ENCODE data around the gene NMT1. TPM values are rescaled to one million over a fixed set of nuclear protein-coding genes. Genes with fewer than 3 reads are reported as not detected.

Gene NMT1
- total and polyA plus RNA-seq, 2 donors from 2014 or later: 72.3 to 98.5 TPM

GRCh38 chr17:45040459-45040858, 20.7 kb upstream of the NMT1 start:
- FAIRE-seq: no peak
- H3K4me1 ChIP-seq (ENCODE audit: control insufficient read depth in 2 of 3, insufficient read depth in 2 of 3, low read depth in 1 of 3, low read length in 3 of 3): peaks cover 0 to 11% (median 5%) of the 10 kb centered on the region in 3 donors
- H3K36me3 ChIP-seq (ENCODE audit: control insufficient read depth in 2 of 3, insufficient read depth in 3 of 3, low read length in 3 of 3): no peaks in the 10 kb centered on the region
- H3K27me3 ChIP-seq (ENCODE audit: control insufficient read depth, insufficient read depth, low read length): no peaks in the 10 kb centered on the region
- H3K4me3 ChIP-seq (ENCODE audit: low read length in 3 of 3): no peak overlapping the region
- no peaks in the 10 kb centered on the region for H3K9me3 ChIP-seq (ENCODE audit: control insufficient read depth in 2 of 3, insufficient read depth in 1 of 3, low read length in 3 of 3)
- no peak for TF ChIP-seq CTCF (IDR thresholded peaks at IDR 0.05; ENCODE audit: borderline replicate concordance, extremely low read depth, insufficient read depth)
- H3K9ac ChIP-seq (ENCODE audit: low read length in 3 of 3): no peak overlapping the region
- no peak overlapping the region for H3K27ac ChIP-seq (ENCODE audit: low read depth in 2 of 2, low read length in 2 of 2)
- intact Hi-C loops (cut with DNase I): no loop called here
- no peak for DNase-seq

- DNase-seq: no peak
- H3K27me3 ChIP-seq (ENCODE audit: control insufficient read depth, insufficient read depth, low read length): no peaks in the 10 kb centered on the region
- H3K9me3 ChIP-seq (ENCODE audit: control insufficient read depth in 2 of 3, insufficient read depth in 1 of 3, low read length in 3 of 3): no peaks in the 10 kb centered on the region
- TF ChIP-seq CTCF (IDR thresholded peaks at IDR 0.05; ENCODE audit: borderline replicate concordance, extremely low read depth, insufficient read depth): no peak
- H3K4me3 ChIP-seq (ENCODE audit: low read length in 3 of 3): no peak overlapping the region
- H3K36me3 ChIP-seq (ENCODE audit: control insufficient read depth in 2 of 3, insufficient read depth in 3 of 3, low read length in 3 of 3): no peaks in the 10 kb centered on the region
- H3K9ac ChIP-seq (ENCODE audit: low read length in 3 of 3): no peak overlapping the region
- H3K4me1 ChIP-seq (ENCODE audit: control insufficient read depth in 2 of 3, insufficient read depth in 2 of 3, low read depth in 1 of 3, low read length in 3 of 3): peaks cover 0 to 11% (median 5%) of the 10 kb centered on the region in 3 donors
- FAIRE-seq: no peak
- intact Hi-C loops (cut with DNase I): no loop called here
- H3K27ac ChIP-seq (ENCODE audit: low read depth in 2 of 2, low read length in 2 of 2): no peak overlapping the region
Observed at GRCh38 chr17:45042346-45043120, 18.6 kb upstream of the NMT1 start.

- H3K36me3 ChIP-seq (ENCODE audit: control insufficient read depth in 2 of 3, insufficient read depth in 3 of 3, low read length in 3 of 3): no peaks in the 10 kb centered on the region
- no peak overlapping the region for H3K4me3 ChIP-seq (ENCODE audit: low read length in 3 of 3)
- H3K9me3 ChIP-seq (ENCODE audit: control insufficient read depth in 2 of 3, insufficient read depth in 1 of 3, low read length in 3 of 3): no peaks in the 10 kb centered on the region
- FAIRE-seq: no peak
- intact Hi-C loops (cut with DNase I): no loop called here
- H3K27ac ChIP-seq (ENCODE audit: low read depth in 2 of 2, low read length in 2 of 2): no peak overlapping the region
- no peak for TF ChIP-seq CTCF (IDR thresholded peaks at IDR 0.05; ENCODE audit: borderline replicate concordance, extremely low read depth, insufficient read depth)
- H3K27me3 ChIP-seq (ENCODE audit: control insufficient read depth, insufficient read depth, low read length): no peaks in the 10 kb centered on the region
- no peak overlapping the region for H3K9ac ChIP-seq (ENCODE audit: low read length in 3 of 3)
- peaks cover 0 to 11% (median 5%) of the 10 kb centered on the region in 3 donors for H3K4me1 ChIP-seq (ENCODE audit: control insufficient read depth in 2 of 3, insufficient read depth in 2 of 3, low read depth in 1 of 3, low read length in 3 of 3)
- DNase-seq: no peak
Observed at GRCh38 chr17:45043813-45044540, 17.1 kb upstream of the NMT1 start.
